ENCODE data around the gene EYS.
A peak's percentile ranks its signal among the peaks of the same experiment; 100 is the strongest.

EYS gene

GRCh38 chr6:65707126-65707826 is at the start of gene EYS:
Gene EYS, minus strand, starts transcription at chr6:65707226. Its CDS starts 211,816 bp downstream, at chr6:65495410.
- peak in 1 of 2 donors; percentile 11 for DNase-seq

- DNase-seq: no peak
Observed at GRCh38 chr6:65746302-65746701, 39.3 kb upstream of the EYS start.

GRCh38 chr6:65745614-65746013 is 38.6 kb upstream of the EYS start:
- no peak for DNase-seq

GRCh38 chr6:65728879-65729479 is 22.0 kb upstream of the EYS start:
- DNase-seq: no peak

GRCh38 chr6:65719101-65719500 is 12.1 kb upstream of the EYS start:
- DNase-seq: no peak

- DNase-seq: no peak
Observed at GRCh38 chr6:65711531-65711930, 4.5 kb upstream of the EYS start.

GRCh38 chr6:65709099-65709830 is 2.2 kb upstream of the EYS start:
- DNase-seq: no peak

- no peak for DNase-seq
Observed at GRCh38 chr6:65708162-65708561, 1.1 kb upstream of the EYS start.

GRCh38 chr6:65706436-65706835 is 590 bp downstream of the EYS start:
- no peak for DNase-seq

GRCh38 chr6:65701325-65701724 is 5.7 kb downstream of the EYS start:
- no peak for DNase-seq

GRCh38 chr6:65700561-65700960 is 6.5 kb downstream of the EYS start:
- no peak for DNase-seq

- DNase-seq: no peak
Observed at GRCh38 chr6:65692109-65692508, 14.9 kb downstream of the EYS start.

GRCh38 chr6:65680232-65680631 is 26.8 kb downstream of the EYS start:
- no peak for DNase-seq

GRCh38 chr6:65671922-65672321 is 35.1 kb downstream of the EYS start:
- no peak for DNase-seq

- no peak for DNase-seq
Observed at GRCh38 chr6:65667916-65668656, 38.9 kb downstream of the EYS start.

GRCh38 chr6:65650086-65650485 is 56.9 kb downstream of the EYS start:
- no peak for DNase-seq

GRCh38 chr6:65649392-65649791 is 57.6 kb downstream of the EYS start:
- DNase-seq: no peak

- no peak for DNase-seq
Observed at GRCh38 chr6:65646544-65646943, 60.5 kb downstream of the EYS start.

- no peak for DNase-seq
Observed at GRCh38 chr6:65642776-65643175, 64.2 kb downstream of the EYS start.

- DNase-seq: no peak
Observed at GRCh38 chr6:65638047-65638831, 68.8 kb downstream of the EYS start.

- no peak for DNase-seq
Observed at GRCh38 chr6:65637289-65638046, 69.6 kb downstream of the EYS start.

GRCh38 chr6:65633501-65633900 is 73.5 kb downstream of the EYS start:
- no peak for DNase-seq

Measured in hippocampal formation (tissue), 2 donors.